ENCODE data around the gene CRACR2B. TPM values are rescaled to one million over a fixed set of nuclear protein-coding genes. Genes with fewer than 3 reads are reported as not detected.

Gene CRACR2B
- polyA plus RNA-seq, 3 donors: 1.0 to 11.0 (median 1.4) TPM

DNA sequence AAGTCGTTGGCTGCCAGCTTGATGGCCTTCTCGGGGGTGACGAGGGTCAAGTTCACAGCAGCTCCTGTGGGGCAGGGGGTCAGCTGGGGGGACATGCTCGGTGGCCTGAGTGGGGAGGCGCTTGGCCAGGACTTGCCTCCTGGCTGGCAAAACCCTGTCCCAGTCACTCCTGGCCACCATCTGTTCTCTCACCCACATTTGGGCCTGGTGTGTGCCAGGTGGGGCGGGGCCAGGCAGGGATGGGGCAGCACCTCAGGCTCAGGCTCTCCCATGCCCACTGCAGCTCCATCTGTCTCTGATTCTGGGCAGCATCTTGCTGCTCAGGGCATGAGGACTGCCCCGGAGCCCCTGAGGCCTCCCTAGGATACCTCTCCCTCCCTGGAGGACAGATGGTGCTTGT lies 34.2 kb upstream of the CRACR2B start:
- Mint-ChIP-seq H3K36me3 (peaks cover 15 to 17% of the 10 kb centered on the region in 2 donors), H3K27me3 (ENCODE audit: low read depth in 3 of 3) (peaks cover 11 to 22% (median 18%) of the 10 kb centered on the region in 3 donors), H3K9me3 (peaks cover 0 to 2% (median 0%) of the 10 kb centered on the region in 7 donors), H3K4me1 (peaks cover 18% of the 10 kb centered on the region), H3K27ac (no peak overlapping the region), H3K4me3 (no peak overlapping the region)
- DNase-seq: no peak
- Histone ChIP-seq H3K9ac (ENCODE audit: insufficient read depth, low read length, poor library complexity, severe bottlenecking) (no peak overlapping the region), H3K79me2 (ENCODE audit: insufficient read depth, low read length) (peaks cover 15% of the 10 kb centered on the region), H3K36me3 (replicated peaks in 1 of 2; ENCODE audit: control insufficient read depth in 1 of 2, insufficient read depth in 2 of 2, low read length in 2 of 2) (peaks cover 5 to 9% of the 10 kb centered on the region in 2 donors), H3K4me3 (replicated peaks in 1 of 3; ENCODE audit: low read depth in 2 of 3, low read length in 3 of 3) (no peak overlapping the region), H3K4me2 (replicated peaks; ENCODE audit: extremely low read depth, low read length, poor library complexity, severe bottlenecking) (no peak overlapping the region), H3K4me1 (ENCODE audit: control insufficient read depth in 1 of 2, insufficient read depth in 2 of 2, low read length in 2 of 2) (peaks cover 29 to 31% of the 10 kb centered on the region in 2 donors), H3K9me3 (replicated peaks in 1 of 2; ENCODE audit: control insufficient read depth in 1 of 2, insufficient read depth in 1 of 2, low read length in 2 of 2) (no peaks in the 10 kb centered on the region), H4K20me1 (ENCODE audit: insufficient read depth, low read length) (peaks cover 12% of the 10 kb centered on the region), H2AFZ (ENCODE audit: insufficient read depth, low read depth, low read length, poor library complexity, severe bottlenecking) (no peak overlapping the region), H3K27me3 (ENCODE audit: control insufficient read depth in 2 of 2, insufficient read depth in 2 of 2, low read length in 2 of 2) (peaks cover 4 to 18% of the 10 kb centered on the region in 2 donors), H3K27ac (ENCODE audit: low read depth in 1 of 2, low read length in 2 of 2) (no peak overlapping the region)
- intact Hi-C loops (cut with micrococcal nuclease): no loop called here
- WGBS (ENCODE audit: insufficient coverage): 98% methylated on average over 5 of the region's 7 CpGs
- no peak for TF ChIP-seq CTCF (IDR thresholded peaks at IDR 0.05)

GRCh38 chr11:794013-794765 lies 33.5 kb upstream of the CRACR2B start:
- H3K27me3 Mint-ChIP-seq (ENCODE audit: low read depth in 3 of 3): peaks cover 7 to 16% (median 14%) of the 10 kb centered on the region in 3 donors
- Histone ChIP-seq H2AFZ (ENCODE audit: insufficient read depth, low read depth, low read length, poor library complexity, severe bottlenecking) (no peak overlapping the region), H3K9me3 (replicated peaks in 1 of 2; ENCODE audit: control insufficient read depth in 1 of 2, insufficient read depth in 1 of 2, low read length in 2 of 2) (no peaks in the 10 kb centered on the region), H3K4me3 (replicated peaks in 1 of 3; ENCODE audit: low read depth in 2 of 3, low read length in 3 of 3) (no peak overlapping the region), H3K4me1 (ENCODE audit: control insufficient read depth in 1 of 2, insufficient read depth in 2 of 2, low read length in 2 of 2) (peaks cover 29 to 33% of the 10 kb centered on the region in 2 donors), H3K9ac (ENCODE audit: insufficient read depth, low read length, poor library complexity, severe bottlenecking) (no peak overlapping the region), H4K20me1 (ENCODE audit: insufficient read depth, low read length) (peaks cover 9% of the 10 kb centered on the region), H3K36me3 (replicated peaks in 1 of 2; ENCODE audit: control insufficient read depth in 1 of 2, insufficient read depth in 2 of 2, low read length in 2 of 2) (peaks cover 5 to 9% of the 10 kb centered on the region in 2 donors), H3K27me3 (ENCODE audit: control insufficient read depth in 2 of 2, insufficient read depth in 2 of 2, low read length in 2 of 2) (peaks cover 3 to 12% of the 10 kb centered on the region in 2 donors), H3K27ac (ENCODE audit: low read depth in 1 of 2, low read length in 2 of 2) (no peak overlapping the region), H3K4me2 (replicated peaks; ENCODE audit: extremely low read depth, low read length, poor library complexity, severe bottlenecking) (no peak overlapping the region), H3K79me2 (ENCODE audit: insufficient read depth, low read length) (peaks cover 15% of the 10 kb centered on the region)
- H3K4me3 Mint-ChIP-seq: no peak overlapping the region
- WGBS (ENCODE audit: insufficient coverage): 98% methylated on average over 29 of the region's 31 CpGs
- peaks cover 15 to 17% of the 10 kb centered on the region in 2 donors for H3K36me3 Mint-ChIP-seq
- peaks cover 18% of the 10 kb centered on the region for H3K4me1 Mint-ChIP-seq
- no peak for TF ChIP-seq CTCF (IDR thresholded peaks at IDR 0.05)
- DNase-seq: no peak
- no peak overlapping the region for H3K27ac Mint-ChIP-seq
- intact Hi-C loops (cut with micrococcal nuclease): no loop called here
- H3K9me3 Mint-ChIP-seq: no peaks in the 10 kb centered on the region
